ENCODE data around the gene IL17F.

The IL17F gene

GRCh38 chr6:52216932-52217575 is 27.2 kb downstream of the IL17F start:
- CTCF ChIA-PET = interaction anchor here (1.3 kb wide), 1 partner anchor 13 kb away, joined by 3 read pairs; no protein-coding TSS in a partner anchor
- POLR2A ChIA-PET = no interaction called here
- no peak for DNase-seq (ENCODE audit: extremely low spot score)
- TF ChIP-seq CTCF (IDR thresholded peaks at IDR 0.05; ENCODE audit: control extremely low read depth, extremely low read depth, low read depth, missing control alignments) = no peak

- TF ChIP-seq CTCF (IDR thresholded peaks at IDR 0.05; ENCODE audit: control extremely low read depth, extremely low read depth, low read depth, missing control alignments) = no peak
- ChIA-PET CTCF (interaction anchor here (1.3 kb wide), 1 partner anchor 15 kb away, joined by 3 read pairs; no protein-coding TSS in a partner anchor), POLR2A (no interaction called here)
- no peak for DNase-seq (ENCODE audit: extremely low spot score)
These were observed 28.5 kb downstream of the IL17F start for GRCh38 chr6:52215787-52216186.

GRCh38 chr6:52213127-52213526 is 31.2 kb downstream of the IL17F start:
- DNase-seq (ENCODE audit: extremely low spot score) = no peak
- ChIA-PET CTCF (interaction anchor here (1.3 to 2.7 kb wide), 2 partner anchors 18 to 27 kb away, joined by 4 to 11 read pairs; no protein-coding TSS in a partner anchor), POLR2A (no interaction called here)
- peak; percentile 10 for TF ChIP-seq CTCF (IDR thresholded peaks at IDR 0.05; ENCODE audit: control extremely low read depth, extremely low read depth, low read depth, missing control alignments)

DNA sequence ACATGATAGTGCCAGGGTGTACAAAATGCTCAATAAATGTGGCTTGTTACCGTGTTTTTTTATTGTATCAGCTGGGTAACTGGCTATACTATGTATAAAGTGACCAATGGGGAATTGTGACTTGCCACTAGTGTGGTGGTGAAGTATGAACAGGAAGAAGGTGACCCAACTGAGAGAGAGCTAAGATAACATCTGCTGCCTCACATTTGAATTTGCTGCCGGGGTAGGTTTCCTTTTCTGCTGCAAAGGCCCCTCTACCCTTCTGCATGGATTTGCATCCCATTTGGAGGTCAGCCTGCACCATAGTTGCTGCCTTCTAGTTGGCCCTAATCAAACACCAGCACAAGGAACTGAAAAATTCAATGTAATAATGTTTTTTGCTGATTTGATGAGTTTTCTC is 34.1 kb downstream of the IL17F start:
- ChIA-PET POLR2A (no interaction called here), CTCF (interaction anchor here (0.7 to 1.2 kb wide), 2 partner anchors 19 to 26 kb away, joined by 3 read pairs; no protein-coding TSS in a partner anchor)
- DNase-seq (ENCODE audit: extremely low spot score) = peak; percentile 25
- no peak for TF ChIP-seq CTCF (IDR thresholded peaks at IDR 0.05; ENCODE audit: control extremely low read depth, extremely low read depth, low read depth, missing control alignments)

GRCh38 chr6:52209770-52210169 is 34.5 kb downstream of the IL17F start:
- no peak for TF ChIP-seq CTCF (IDR thresholded peaks at IDR 0.05; ENCODE audit: control extremely low read depth, extremely low read depth, low read depth, missing control alignments)
- ChIA-PET CTCF (no interaction called here), POLR2A (no interaction called here)
- no peak for DNase-seq (ENCODE audit: extremely low spot score)

DNA sequence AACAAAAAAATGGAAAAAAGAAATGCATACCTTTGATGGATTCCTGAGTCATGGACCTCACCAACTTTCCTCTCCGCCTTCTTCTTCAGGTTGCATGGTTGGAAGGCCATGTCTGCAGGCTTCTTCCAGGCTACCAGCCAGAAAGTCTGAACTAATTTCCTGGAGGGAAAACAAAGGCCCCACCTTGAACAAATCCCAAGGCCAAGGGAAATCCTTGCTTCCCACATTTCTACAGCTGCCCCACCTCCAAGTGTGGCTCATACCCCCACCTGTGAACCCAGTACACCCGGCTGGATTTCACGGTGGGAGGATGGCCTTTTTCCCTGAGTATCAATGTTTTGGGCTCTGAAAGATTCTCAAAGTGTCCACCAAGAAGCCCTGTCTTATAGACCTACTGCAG is 35.7 kb downstream of the IL17F start:
- no peak for DNase-seq (ENCODE audit: extremely low spot score)
- ChIA-PET CTCF (no interaction called here), POLR2A (interaction anchor here (0.5 kb wide), 1 partner anchor 12 kb away, joined by 4 read pairs; no protein-coding TSS in a partner anchor)
- TF ChIP-seq CTCF (IDR thresholded peaks at IDR 0.05; ENCODE audit: control extremely low read depth, extremely low read depth, low read depth, missing control alignments) = no peak

All from GM10248 (cell line).